Midbrain (tissue), 1 donor: ENCODE measurements around the gene TCF7.
"Not testable (repeated sequence)": the region's sequence is repeated elsewhere in the genome, so short reads cannot be mapped to it uniquely, and the experiment has no call there.

ENCODE experiments used
- DNase-seq: peaks from one replicate; lab custom pipeline; 2025; lab: John Stamatoyannopoulos, UW

The TCF7 gene

GRCh38 chr5:134145041-134145757 lies 30.7 kb downstream of the TCF7 start:
- no peak for DNase-seq

- DNase-seq, result peak; percentile 85
These were observed 31.5 kb downstream of the TCF7 start for GRCh38 chr5:134145779-134146581.

- peak; percentile 33 for DNase-seq
These were observed 32.4 kb downstream of the TCF7 start for GRCh38 chr5:134146651-134147518.

GRCh38 chr5:134148316-134148715 lies 33.8 kb downstream of the TCF7 start:
- DNase-seq, result no peak

DNA sequence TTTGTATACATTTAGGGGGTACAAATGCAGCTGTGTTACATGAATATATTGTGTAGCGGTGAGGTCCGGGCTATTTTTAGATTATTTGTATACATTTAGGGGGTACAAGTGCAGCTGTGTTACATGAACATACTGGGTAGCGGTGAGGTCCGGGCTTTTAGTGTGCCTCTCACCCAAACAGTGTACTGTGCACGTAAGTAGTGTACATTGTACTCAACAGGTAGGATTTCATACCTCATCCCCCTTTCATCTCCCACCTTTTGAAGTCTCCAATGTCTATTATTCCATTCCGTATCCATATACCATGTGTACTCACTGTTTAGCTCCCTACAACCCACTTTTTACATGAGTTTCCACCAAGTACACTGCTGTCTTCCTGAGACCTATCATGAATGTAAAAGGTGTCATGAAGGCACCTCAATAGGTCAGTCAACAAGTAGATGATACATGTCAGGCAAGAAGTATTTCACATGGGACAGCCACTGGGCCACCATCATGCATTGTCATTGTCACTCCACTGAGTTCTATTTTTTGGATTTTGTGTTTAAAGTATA lies 34.6 kb downstream of the TCF7 start:
- no peak for DNase-seq

- peak; percentile 57 for DNase-seq
These were observed 35.3 kb downstream of the TCF7 start for GRCh38 chr5:134149571-134150303.

DNA sequence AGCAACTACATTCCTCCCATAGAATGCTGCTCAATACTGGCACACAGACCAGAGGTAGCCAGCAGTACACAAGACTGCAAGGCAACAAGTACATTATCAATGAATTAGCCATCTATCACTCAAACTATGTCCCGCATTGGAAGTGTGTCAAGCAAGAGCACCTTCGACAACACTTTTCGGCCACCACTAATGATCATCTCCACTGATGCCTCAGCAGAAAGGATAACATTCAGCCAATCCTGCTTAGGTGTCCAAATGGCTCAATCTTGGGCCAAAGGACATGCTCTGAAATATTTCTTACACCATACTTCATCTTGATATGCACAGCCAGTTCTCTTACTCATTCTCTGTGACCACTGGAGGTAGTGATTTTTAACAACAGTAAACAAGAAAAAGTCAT lies 37.2 kb downstream of the TCF7 start:
- no peak for DNase-seq

- DNase-seq, result not testable (repeated sequence)
These were observed 37.8 kb downstream of the TCF7 start for GRCh38 chr5:134152173-134152832.

GRCh38 chr5:134153241-134153640 lies 38.8 kb downstream of the TCF7 start:
- no peak for DNase-seq

GRCh38 chr5:134153657-134154056 lies 39.2 kb downstream of the TCF7 start:
- DNase-seq, result no peak

GRCh38 chr5:134161513-134162395 lies 47.3 kb downstream of the TCF7 start:
- DNase-seq, result no peak

DNA sequence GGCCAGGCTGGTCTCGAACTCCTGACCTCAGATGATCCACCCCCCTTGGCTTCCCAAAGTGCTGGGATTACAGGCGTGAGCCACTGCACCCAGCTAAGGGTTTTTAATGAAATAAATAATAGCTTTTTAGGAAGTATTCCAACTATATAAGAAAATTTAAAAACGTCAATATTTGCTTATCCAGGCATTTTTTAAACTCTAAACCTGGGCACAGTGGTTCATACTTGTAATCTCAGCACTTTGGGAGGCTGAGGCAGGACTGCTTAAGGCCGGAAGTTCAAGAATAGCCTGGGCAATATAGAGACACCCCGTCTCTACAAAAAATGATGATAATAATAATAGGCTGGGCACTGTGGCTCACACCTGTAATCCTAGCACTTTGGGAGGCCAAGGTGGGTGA lies 48.1 kb downstream of the TCF7 start:
- no peak for DNase-seq

DNA sequence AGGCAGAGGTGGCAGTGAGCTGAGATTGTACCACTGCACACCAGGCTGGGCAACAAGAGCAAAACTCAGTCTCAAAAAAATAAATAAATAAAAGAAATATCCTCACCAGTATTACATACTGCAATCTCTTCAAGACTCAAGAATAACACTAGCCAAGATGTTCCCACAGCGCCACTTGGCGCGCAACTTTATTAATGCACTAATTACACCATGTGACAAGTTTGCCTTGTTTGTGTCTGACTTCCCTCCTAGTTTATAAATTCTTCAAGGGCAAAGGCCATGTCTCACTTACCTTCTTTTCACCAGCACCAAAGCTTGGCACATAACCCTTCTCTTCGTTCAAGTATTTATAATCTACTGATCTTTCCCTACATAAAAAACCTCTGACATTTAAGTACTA lies 57.5 kb downstream of the TCF7 start:
- no peak for DNase-seq

- no peak for DNase-seq
These were observed 60.7 kb downstream of the TCF7 start for GRCh38 chr5:134174841-134175839.

GRCh38 chr5:134175921-134176510 lies 61.5 kb downstream of the TCF7 start:
- no peak for DNase-seq

GRCh38 chr5:134176511-134177368 lies 62.3 kb downstream of the TCF7 start, which contains the start of gene SKP1:
Gene SKP1 (minus strand): TSS chr5:134176950. CDS start chr5:134174022, 2,928 bp downstream.
- DNase-seq, result peak; percentile 90
